K562 (cell line): ENCODE data around the gene TM7SF2. TPM values are rescaled to one million over a fixed set of nuclear protein-coding genes. Genes with fewer than 3 reads are reported as not detected.

Experiments used
- DNMT1 ChIP-seq: fragments of 450-650 bp; IDR thresholded peaks from 2 replicates; pipeline ENCODE4 v1.6.1; 2016; ENCODE audit warnings: antibody characterized with exemption, mild to moderate bottlenecking
- FOXA3 ChIP-seq, 2 experiments: fragments of 450-650 bp in 1 of 2; sonication (generic) in 1 of 2; formaldehyde crosslinking; IDR thresholded peaks in 1 of 2; conservative IDR thresholded peaks in 1 of 2; 2 replicates each; pipeline versions ENCODE4 v1.4.0 to v1.8.0; 2020 to 2022; ENCODE audit warnings: mild to moderate bottlenecking in 2 of 2, missing genetic modification reagents in 1 of 2
- HNRNPLL ChIP-seq: fragments of 200-400 bp; formaldehyde crosslinking; IDR thresholded peaks from 2 replicates; pipeline ENCODE4 v1.6.1; 2017; ENCODE audit warnings: low read length, low read depth, mild to moderate bottlenecking; ENCODE audit not compliant: poor library complexity, severe bottlenecking
- IFI16 ChIP-seq: fragments of 250-450 bp; sonication (Bioruptor Pico); IDR thresholded peaks from 2 replicates; pipeline ENCODE4 v2.1.2; 2022; ENCODE audit warnings: mild to moderate bottlenecking, inconsistent platforms
- JUNB ChIP-seq: fragments of 450-650 bp; formaldehyde crosslinking; conservative IDR thresholded peaks from 2 replicates; pipeline ENCODE4 v1.4.0; 2020; ENCODE audit warnings: mild to moderate bottlenecking
- KLF1 ChIP-seq: fragments of 450-650 bp; IDR thresholded peaks from 2 replicates; pipeline ENCODE4 v1.6.1; 2016; ENCODE audit warnings: missing genetic modification characterization, missing compliant biosample characterization
- MIER1 ChIP-seq: fragments of 450-650 bp; IDR thresholded peaks from 2 replicates; pipeline ENCODE4 v1.6.1; 2016; ENCODE audit warnings: antibody characterized with exemption, mild to moderate bottlenecking, low read depth
- NKRF ChIP-seq: fragments of 450-650 bp; IDR thresholded peaks from 2 replicates; pipeline ENCODE4 v1.6.1; 2016; ENCODE audit warnings: borderline replicate concordance
- NR3C1 ChIP-seq: sonication (generic); formaldehyde crosslinking; IDR thresholded peaks from 2 replicates; pipeline ENCODE4 v1.8.1; 2022; ENCODE audit warnings: missing genetic modification reagents
- RAD21 ChIP-seq, 2 experiments: fragments of 250-450 bp in 1 of 2; fragments of 450-650 bp in 1 of 2; sonication (Bioruptor Pico) in 1 of 2; formaldehyde crosslinking in 1 of 2; IDR thresholded peaks in 1 of 2; conservative IDR thresholded peaks in 1 of 2; 2 replicates each; pipeline versions ENCODE4 v1.4.0 to v1.8.0; 2020 to 2022; ENCODE audit warnings: mild to moderate bottlenecking in 2 of 2, moderate library complexity in 1 of 2
- RBM34 ChIP-seq: fragments of 200-400 bp; formaldehyde crosslinking; IDR thresholded peaks from 2 replicates; pipeline ENCODE4 v1.6.1; 2018; ENCODE audit warnings: low read length, borderline replicate concordance; ENCODE audit not compliant: insufficient read depth
- RHOXF2B ChIP-seq: fragments of 250-450 bp; sonication (Bioruptor Pico); conservative IDR thresholded peaks from 2 replicates; pipeline ENCODE4 v1.5.1; 2021
- SETDB1 ChIP-seq: IDR thresholded peaks from one replicate; pipeline ENCODE4 v1.6.1; 2012; ENCODE audit warnings: low read length, control low read depth, inconsistent platforms
- THRAP3 ChIP-seq: fragments of 450-650 bp; IDR thresholded peaks from 2 replicates; pipeline ENCODE4 v1.6.1; 2016; ENCODE audit warnings: mild to moderate bottlenecking, inconsistent platforms, borderline replicate concordance
- XRCC5 ChIP-seq: fragments of 200-400 bp; formaldehyde crosslinking; IDR thresholded peaks from 2 replicates; pipeline ENCODE4 v1.6.1; 2017; ENCODE audit warnings: low read depth, mild to moderate bottlenecking, low read length
- YY1 ChIP-seq, 3 experiments: IDR thresholded peaks; 2 replicates each; pipeline ENCODE4 v1.6.1; 2011; ENCODE audit warnings: low read length in 2 of 3, mild to moderate bottlenecking in 2 of 3, moderate library complexity in 2 of 3, borderline replicate concordance in 1 of 3, control low read depth in 1 of 3, low read depth in 1 of 3; ENCODE audit not compliant: insufficient read depth in 3 of 3, insufficient replicate concordance in 2 of 3, control insufficient read depth in 1 of 3, insufficient read length in 1 of 3; ENCODE audit errors: extremely low read depth in 1 of 3
- ZNF143 ChIP-seq: sonication (generic); formaldehyde crosslinking; IDR thresholded peaks from 2 replicates; pipeline ENCODE4 v1.9.0; 2022; ENCODE audit warnings: mild to moderate bottlenecking, missing genetic modification reagents
- ZNF512 ChIP-seq: IDR thresholded peaks from 2 replicates; pipeline ENCODE4 v1.6.1; 2016; ENCODE audit warnings: missing genetic modification characterization, missing compliant biosample characterization
- ZNF551 ChIP-seq: fragments of 250-450 bp; sonication (Bioruptor Pico); IDR thresholded peaks from 2 replicates; pipeline ENCODE4 v1.5.0; 2021; ENCODE audit warnings: mild to moderate bottlenecking, moderate library complexity
- ZNF695 ChIP-seq: fragments of 450-650 bp; formaldehyde crosslinking; IDR thresholded peaks from 2 replicates; pipeline ENCODE4 v1.4.0; 2020; ENCODE audit warnings: mild to moderate bottlenecking, moderate library complexity
- polyA plus RNA-seq, 8 experiments: library from polyadenylated mRNA; depleted of rRNA in 4 of 8; stranded (reverse) in 5 of 8; unstranded in 3 of 8; fragments of >200 nt; fragmentation: Nextera tagmentation in 2 of 8; fragmentation: Illumina TruSeq in 1 of 8; extraction: Ambion mirVana in 2 of 8; extraction: Trizol in 1 of 8; gene quantifications; 2 replicates each; pipeline versions ENCODE4 v1.2.1 to v1.2.3, GENCODE V29; 2011 to 2014; ENCODE audit warnings: inconsistent platforms in 1 of 8, missing spikeins in 1 of 8
- total RNA-seq, 7 experiments: library from RNA; depleted of rRNA in 6 of 7; stranded (reverse); fragments of >200 nt in 6 of 7; fragmentation: Illumina TruSeq in 2 of 7; extraction: Trizol in 2 of 7; gene quantifications; 2 replicates each; pipeline versions ENCODE4 v1.2.1 to v1.2.3, GENCODE V29; 2011 to 2021; ENCODE audit warnings: low replicate concordance in 1 of 7
- TF ChIP-seq, protein P1 (sequence below): fragments of 250-450 bp; sonication (Bioruptor Pico); IDR thresholded peaks from 2 replicates; pipeline ENCODE4 v1.8.0; 2021; ENCODE audit warnings: moderate library complexity, mild to moderate bottlenecking, inconsistent platforms
- TF ChIP-seq, protein P2 (sequence below): sonication (generic); formaldehyde crosslinking; IDR thresholded peaks from 2 replicates; pipeline ENCODE4 v1.8.1; 2023; ENCODE audit warnings: mild to moderate bottlenecking, missing genetic modification reagents

Gene TM7SF2
- total and polyA plus RNA-seq, 9 of the 15 experiments (the other 6 are each of a cell fraction or from before 2014, with no cell fraction given): 1.2 to 22.0 (median 14.3) TPM

GRCh38 chr11:65083834-65084597, 27.7 kb upstream of the TM7SF2 start, which contains the start of the genes CDCA5 and ZFPL1 (continued):
- TF ChIP-seq MIER1 (no peak), HNRNPLL (peak; percentile 14), ZNF695 (CRISPR knock-in tag) (no peak), ZNF551 (CRISPR knock-in tag) (no peak), RHOXF2B (no peak), NR3C1 (CRISPR knock-in tag) (no peak), THRAP3 (no peak), RBM34 (no peak), JUNB (CRISPR knock-in tag) (no peak), NKRF (peak; percentile 96), FOXA3 (CRISPR knock-in tag; conservative IDR thresholded peaks at IDR 0.05 in 1 of 2, IDR thresholded peaks at IDR 0.05 in 1 of 2) (no peak), SETDB1 (no peak), XRCC5 (no peak), IFI16 (CRISPR knock-in tag) (no peak), ZNF143 (CRISPR knock-in tag) (no peak), DNMT1 (no peak), RAD21 (CRISPR knock-in tag; conservative IDR thresholded peaks at IDR 0.05 in 1 of 2, IDR thresholded peaks at IDR 0.05 in 1 of 2) (no peak), YY1 (IDR thresholded peaks at IDR 0.05; ENCODE audit: borderline replicate concordance in 1 of 3, control insufficient read depth in 1 of 3, extremely low read depth in 1 of 3, insufficient read depth in 3 of 3, insufficient read length in 1 of 3, insufficient replicate concordance in 2 of 3, low read depth in 1 of 3, low read length in 2 of 3) (peak in 2 of 3 experiments; percentile 71 to 83), ZNF512 (tag) (no peak), KLF1 (tag) (no peak)
- TF ChIP-seq, protein P1, sequence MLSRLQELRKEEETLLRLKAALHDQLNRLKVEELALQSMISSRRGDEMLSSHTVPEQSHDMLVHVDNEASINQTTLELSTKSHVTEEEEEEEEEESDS (CRISPR knock-in tag): no peak
- TF ChIP-seq, protein P2, sequence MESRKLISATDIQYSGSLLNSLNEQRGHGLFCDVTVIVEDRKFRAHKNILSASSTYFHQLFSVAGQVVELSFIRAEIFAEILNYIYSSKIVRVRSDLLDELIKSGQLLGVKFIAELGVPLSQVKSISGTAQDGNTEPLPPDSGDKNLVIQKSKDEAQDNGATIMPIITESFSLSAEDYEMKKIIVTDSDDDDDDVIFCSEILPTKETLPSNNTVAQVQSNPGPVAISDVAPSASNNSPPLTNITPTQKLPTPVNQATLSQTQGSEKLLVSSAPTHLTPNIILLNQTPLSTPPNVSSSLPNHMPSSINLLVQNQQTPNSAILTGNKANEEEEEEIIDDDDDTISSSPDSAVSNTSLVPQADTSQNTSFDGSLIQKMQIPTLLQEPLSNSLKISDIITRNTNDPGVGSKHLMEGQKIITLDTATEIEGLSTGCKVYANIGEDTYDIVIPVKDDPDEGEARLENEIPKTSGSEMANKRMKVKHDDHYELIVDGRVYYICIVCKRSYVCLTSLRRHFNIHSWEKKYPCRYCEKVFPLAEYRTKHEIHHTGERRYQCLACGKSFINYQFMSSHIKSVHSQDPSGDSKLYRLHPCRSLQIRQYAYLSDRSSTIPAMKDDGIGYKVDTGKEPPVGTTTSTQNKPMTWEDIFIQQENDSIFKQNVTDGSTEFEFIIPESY (CRISPR knock-in tag): peak; percentile 36
